ENCODE results near the gene MAN1C1.

DNA sequence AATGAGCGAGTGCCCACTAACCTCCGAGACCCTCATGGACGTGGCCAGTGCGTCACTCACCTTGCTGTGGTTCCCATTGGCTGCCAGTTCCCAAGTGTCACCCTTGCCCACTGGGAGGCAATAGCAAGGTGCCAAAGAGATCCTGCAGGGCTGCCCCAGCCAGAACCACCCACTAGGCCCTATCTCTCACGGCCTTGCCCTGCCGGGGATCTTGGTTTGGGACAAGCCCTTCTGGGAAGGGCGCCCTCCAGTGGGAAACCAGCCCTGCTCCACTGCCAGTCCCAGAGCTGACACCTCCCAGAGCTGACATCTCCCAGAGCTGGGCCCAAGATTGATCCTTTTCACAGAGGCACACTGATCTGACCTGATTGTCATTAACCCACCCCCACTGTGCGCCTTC is 181.3 kb downstream of the MAN1C1 start:
- no peak for TF ChIP-seq TCF4 (CRISPR knock-in tag; IDR thresholded peaks at IDR 0.05; ENCODE audit: borderline replicate concordance)
- TF ChIP-seq, protein P1, sequence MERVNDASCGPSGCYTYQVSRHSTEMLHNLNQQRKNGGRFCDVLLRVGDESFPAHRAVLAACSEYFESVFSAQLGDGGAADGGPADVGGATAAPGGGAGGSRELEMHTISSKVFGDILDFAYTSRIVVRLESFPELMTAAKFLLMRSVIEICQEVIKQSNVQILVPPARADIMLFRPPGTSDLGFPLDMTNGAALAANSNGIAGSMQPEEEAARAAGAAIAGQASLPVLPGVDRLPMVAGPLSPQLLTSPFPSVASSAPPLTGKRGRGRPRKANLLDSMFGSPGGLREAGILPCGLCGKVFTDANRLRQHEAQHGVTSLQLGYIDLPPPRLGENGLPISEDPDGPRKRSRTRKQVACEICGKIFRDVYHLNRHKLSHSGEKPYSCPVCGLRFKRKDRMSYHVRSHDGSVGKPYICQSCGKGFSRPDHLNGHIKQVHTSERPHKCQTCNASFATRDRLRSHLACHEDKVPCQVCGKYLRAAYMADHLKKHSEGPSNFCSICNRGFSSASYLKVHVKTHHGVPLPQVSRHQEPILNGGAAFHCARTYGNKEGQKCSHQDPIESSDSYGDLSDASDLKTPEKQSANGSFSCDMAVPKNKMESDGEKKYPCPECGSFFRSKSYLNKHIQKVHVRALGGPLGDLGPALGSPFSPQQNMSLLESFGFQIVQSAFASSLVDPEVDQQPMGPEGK (CRISPR knock-in tag; IDR thresholded peaks at IDR 0.05; ENCODE audit: borderline replicate concordance) = no peak
- no peak for TF ChIP-seq ESRRG (CRISPR knock-in tag; IDR thresholded peaks at IDR 0.05)
- no peak for TF ChIP-seq ZC3H10 (CRISPR knock-in tag; IDR thresholded peaks at IDR 0.05)
- TF ChIP-seq, protein P2, sequence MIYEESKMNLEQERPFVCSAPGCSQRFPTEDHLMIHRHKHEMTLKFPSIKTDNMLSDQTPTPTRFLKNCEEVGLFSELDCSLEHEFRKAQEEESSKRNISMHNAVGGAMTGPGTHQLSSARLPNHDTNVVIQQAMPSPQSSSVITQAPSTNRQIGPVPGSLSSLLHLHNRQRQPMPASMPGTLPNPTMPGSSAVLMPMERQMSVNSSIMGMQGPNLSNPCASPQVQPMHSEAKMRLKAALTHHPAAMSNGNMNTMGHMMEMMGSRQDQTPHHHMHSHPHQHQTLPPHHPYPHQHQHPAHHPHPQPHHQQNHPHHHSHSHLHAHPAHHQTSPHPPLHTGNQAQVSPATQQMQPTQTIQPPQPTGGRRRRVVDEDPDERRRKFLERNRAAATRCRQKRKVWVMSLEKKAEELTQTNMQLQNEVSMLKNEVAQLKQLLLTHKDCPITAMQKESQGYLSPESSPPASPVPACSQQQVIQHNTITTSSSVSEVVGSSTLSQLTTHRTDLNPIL (CRISPR knock-in tag; IDR thresholded peaks at IDR 0.05; ENCODE audit: low read depth) = no peak
- TF ChIP-seq ARNTL (CRISPR knock-in tag; IDR thresholded peaks at IDR 0.05; ENCODE audit: borderline replicate concordance, low read depth) = no peak
- no peak for TF ChIP-seq TOX (CRISPR knock-in tag; IDR thresholded peaks at IDR 0.05; ENCODE audit: borderline replicate concordance)
- TF ChIP-seq PPARA (CRISPR knock-in tag; IDR thresholded peaks at IDR 0.05; ENCODE audit: borderline replicate concordance) = no peak
- no peak for TF ChIP-seq BACH2 (CRISPR knock-in tag; IDR thresholded peaks at IDR 0.05; ENCODE audit: borderline replicate concordance)

Measured in SK-N-SH treated with all-trans-retinoic acid at 6 μM for 48 hours (cell line).